Esophagus squamous epithelium (tissue), 5 donors: ENCODE data around the gene AUTS2. TPM values are rescaled to one million over a fixed set of nuclear protein-coding genes. Genes with fewer than 3 reads are reported as not detected.

Experiments
- DNase-seq: peaks from one replicate; lab custom pipeline; 2025; lab: John Stamatoyannopoulos, UW
- H3K27ac ChIP-seq, 4 donors: fragments of 200-600 bp; sonication (generic); one replicate each; pipeline ENCODE4 v1.5.1; 2016 to 2019; ENCODE audit warnings: mild to moderate bottlenecking in 1 of 4
- H3K27me3 ChIP-seq, 4 donors: fragments of 200-600 bp; sonication (generic); 1 replicate in 3 of 4; 2 replicates in 1 of 4; pipeline versions ENCODE4 v1.5.1 to v1.6.0; 2017 to 2021; ENCODE audit warnings: antibody characterized with exemption in 1 of 4
- H3K36me3 ChIP-seq, 3 donors: fragments of 200-600 bp; sonication (generic); one replicate each; pipeline ENCODE4 v1.5.1; 2016 to 2019
- H3K4me1 ChIP-seq, 3 donors: fragments of 200-600 bp; sonication (generic); one replicate each; pipeline ENCODE4 v1.5.1; 2017 to 2019
- H3K4me3 ChIP-seq, 4 donors: fragments of 200-600 bp; sonication (generic); 1 replicate in 3 of 4; 2 replicates in 1 of 4; pipeline ENCODE4 v1.5.1; 2016 to 2019; ENCODE audit warnings: mild to moderate bottlenecking in 2 of 4, moderate library complexity in 1 of 4
- H3K9me3 ChIP-seq, 3 donors: fragments of 200-600 bp; sonication (generic); one replicate each; pipeline ENCODE4 v1.5.1; 2016 to 2019
- POLR2A ChIP-seq, 4 donors: fragments of 450-650 bp; IDR thresholded peaks; one replicate each; pipeline ENCODE4 v1.6.1; 2017; ENCODE audit warnings: antibody characterized with exemption in 4 of 4, mild to moderate bottlenecking in 4 of 4, moderate library complexity in 3 of 4
- WGBS, 2 donors: methylation state at CpG; one replicate each; pipeline ENCODE4 v1.1.5; 2018; 5-methylcytosine and 5-hydroxymethylcytosine counted together
- intact Hi-C: fragments of 100-400 bp; cut with DNase I; formaldehyde crosslinking; loops from one replicate; pipeline ENCODE4 v1.15.0; 2022
- total RNA-seq, 4 donors: library from RNA; depleted of rRNA; stranded (reverse); fragments of >200 nt; gene quantifications; one replicate each; pipeline ENCODE4 v1.1.0, GENCODE V29; 2016
- TF ChIP-seq, protein P1 (sequence below), 6 experiments: fragments of 450-650 bp in 4 of 6; fragments of 200-600 bp in 2 of 6; sonication (generic) in 2 of 6; IDR thresholded peaks; one replicate each; pipeline ENCODE4 v1.5.1; 2016 to 2019; ENCODE audit warnings: antibody characterized with exemption in 6 of 6, mild to moderate bottlenecking in 4 of 6, moderate library complexity in 4 of 6
- donor health status: DM: yes; HTN: yes; CAD: no.

Gene AUTS2
- total RNA-seq, 4 donors from 2014 or later: 9.5 to 36.2 (median 23.0) TPM

- Histone ChIP-seq H3K27me3 (no peaks in the 10 kb centered on the region), H3K4me1 (no peaks in the 10 kb centered on the region), H3K4me3 (no peak overlapping the region), H3K9me3 (no peaks in the 10 kb centered on the region), H3K36me3 (no peaks in the 10 kb centered on the region), H3K27ac (no peak overlapping the region)
- no peak for TF ChIP-seq POLR2A (IDR thresholded peaks at IDR 0.05)
- TF ChIP-seq, protein P1, sequence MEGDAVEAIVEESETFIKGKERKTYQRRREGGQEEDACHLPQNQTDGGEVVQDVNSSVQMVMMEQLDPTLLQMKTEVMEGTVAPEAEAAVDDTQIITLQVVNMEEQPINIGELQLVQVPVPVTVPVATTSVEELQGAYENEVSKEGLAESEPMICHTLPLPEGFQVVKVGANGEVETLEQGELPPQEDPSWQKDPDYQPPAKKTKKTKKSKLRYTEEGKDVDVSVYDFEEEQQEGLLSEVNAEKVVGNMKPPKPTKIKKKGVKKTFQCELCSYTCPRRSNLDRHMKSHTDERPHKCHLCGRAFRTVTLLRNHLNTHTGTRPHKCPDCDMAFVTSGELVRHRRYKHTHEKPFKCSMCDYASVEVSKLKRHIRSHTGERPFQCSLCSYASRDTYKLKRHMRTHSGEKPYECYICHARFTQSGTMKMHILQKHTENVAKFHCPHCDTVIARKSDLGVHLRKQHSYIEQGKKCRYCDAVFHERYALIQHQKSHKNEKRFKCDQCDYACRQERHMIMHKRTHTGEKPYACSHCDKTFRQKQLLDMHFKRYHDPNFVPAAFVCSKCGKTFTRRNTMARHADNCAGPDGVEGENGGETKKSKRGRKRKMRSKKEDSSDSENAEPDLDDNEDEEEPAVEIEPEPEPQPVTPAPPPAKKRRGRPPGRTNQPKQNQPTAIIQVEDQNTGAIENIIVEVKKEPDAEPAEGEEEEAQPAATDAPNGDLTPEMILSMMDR (IDR thresholded peaks at IDR 0.05): no peak
- DNase-seq: no peak
- intact Hi-C loops: no loop called here
- 84 to 94% methylated on average over 10 of the region's 10 CpGs for WGBS, 2 donors
Measured at GRCh38 chr7:70415179-70415972, 817.1 kb downstream of the AUTS2 start.

DNA sequence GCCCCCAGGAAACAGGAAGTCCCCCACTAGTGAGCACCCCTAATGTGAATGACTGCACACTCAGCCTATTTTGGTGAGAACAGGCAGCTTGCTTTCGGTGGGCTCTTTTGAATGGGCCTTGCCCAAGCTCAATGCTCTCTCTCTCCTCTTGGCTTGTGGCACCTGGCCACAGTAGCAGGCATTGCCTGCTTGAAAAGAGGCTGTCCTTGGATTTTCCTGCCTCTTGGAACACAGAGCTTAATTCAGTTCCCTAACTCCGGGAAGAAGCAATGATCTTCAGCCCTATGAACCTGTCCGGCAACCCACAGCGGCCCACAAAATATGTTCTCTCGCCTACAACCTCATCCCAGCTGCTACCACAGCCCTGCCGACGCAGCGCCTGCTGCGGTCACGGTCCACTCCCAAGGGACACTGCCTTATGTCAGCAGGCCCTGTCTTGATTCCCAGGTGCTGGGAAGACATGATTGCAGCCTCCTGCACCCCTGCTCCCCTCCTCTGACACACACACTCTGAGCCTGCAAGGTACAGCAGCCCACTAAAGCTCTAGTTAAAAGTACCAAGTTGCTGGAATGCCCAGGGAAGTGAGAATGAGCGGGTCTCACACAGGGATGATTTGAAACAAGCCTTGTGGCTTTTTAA is 818.2 kb downstream of the AUTS2 start:
- DNase-seq: no peak
- no peaks in the 10 kb centered on the region for H3K27me3 ChIP-seq
- intact Hi-C loops: no loop called here
- TF ChIP-seq, protein P1 (IDR thresholded peaks at IDR 0.05): no peak
- no peak for TF ChIP-seq POLR2A (IDR thresholded peaks at IDR 0.05)
- WGBS, 2 donors: 90 to 95% methylated on average over 2 to 10 of the region's 11 CpGs
- H3K27ac ChIP-seq: no peak overlapping the region
- no peak overlapping the region for H3K4me3 ChIP-seq
- H3K4me1 ChIP-seq: no peaks in the 10 kb centered on the region
- H3K36me3 ChIP-seq: no peaks in the 10 kb centered on the region
- H3K9me3 ChIP-seq: no peaks in the 10 kb centered on the region

GRCh38 chr7:70416986-70417655 is 818.8 kb downstream of the AUTS2 start:
- Histone ChIP-seq H3K9me3 (no peaks in the 10 kb centered on the region), H3K27ac (no peak overlapping the region), H3K4me3 (no peak overlapping the region), H3K36me3 (no peaks in the 10 kb centered on the region), H3K4me1 (no peaks in the 10 kb centered on the region), H3K27me3 (no peaks in the 10 kb centered on the region)
- no peak for DNase-seq
- TF ChIP-seq POLR2A (IDR thresholded peaks at IDR 0.05): no peak
- TF ChIP-seq, protein P1 (IDR thresholded peaks at IDR 0.05): no peak
- intact Hi-C loops: no loop called here
- 86 to 94% methylated on average over 12 to 14 of the region's 16 CpGs for WGBS, 2 donors

GRCh38 chr7:70419526-70420380 is 821.5 kb downstream of the AUTS2 start:
- intact Hi-C loops: no loop called here
- WGBS, 2 donors: 73 to 77% methylated on average over 8 of the region's 8 CpGs

More at GRCh38 chr7:70419526-70420380, 821.5 kb downstream of the AUTS2 start:
- H3K4me1 ChIP-seq: no peaks in the 10 kb centered on the region
- no peak for DNase-seq
- TF ChIP-seq, protein P1 (IDR thresholded peaks at IDR 0.05): no peak
- no peak for TF ChIP-seq POLR2A (IDR thresholded peaks at IDR 0.05)
- no peaks in the 10 kb centered on the region for H3K9me3 ChIP-seq
- no peak overlapping the region for H3K27ac ChIP-seq
- no peak overlapping the region for H3K4me3 ChIP-seq
- H3K27me3 ChIP-seq: no peaks in the 10 kb centered on the region
- H3K36me3 ChIP-seq: no peaks in the 10 kb centered on the region
